H1 (cell line): ENCODE results near the gene ACAP3. TPM values are rescaled to one million over a fixed set of nuclear protein-coding genes. Genes with fewer than 3 reads are reported as not detected.

ENCODE experiments used
- CTCF ChIA-PET: fragments of 300-600 bp; sonication (Branson Sonifier 250); formaldehyde crosslinking; loops from one replicate; lab custom pipeline; 2021; ENCODE audit not compliant: partially characterized antibody; lab: Charles Lee
- POLR2A ChIA-PET: fragments of 300-600 bp; sonication (Branson Sonifier 250); formaldehyde crosslinking; loops from one replicate; lab custom pipeline; 2021; ENCODE audit warnings: inconsistent platforms; ENCODE audit not compliant: partially characterized antibody; lab: Charles Lee
- DNase-seq, 2 experiments: peaks; one replicate each; pipeline versions ENCODE4 v3.0.0 to v3.0.0-alpha.2; 2010 to 2022; ENCODE audit warnings: low spot score in 2 of 2, low read depth in 1 of 2, mixed read lengths in 1 of 2
- FAIRE-seq: peaks from 2 replicates; lab custom pipeline; 2011; peaks lifted over from hg19 to GRCh38; lab: Jason Lieb, UNC
- H2AFZ ChIP-seq: 2 replicates; pipeline ENCODE4 v1.8.1; 2012; ENCODE audit warnings: low read length, inconsistent platforms
- H2AK5ac ChIP-seq: 2 replicates; pipeline ENCODE4 v1.6.1; 2013; ENCODE audit warnings: low read depth, low read length
- H2BK120ac ChIP-seq: replicated peaks from 2 replicates; pipeline ENCODE3; 2013; ENCODE audit warnings: low read depth, low read length, inconsistent platforms
- H2BK12ac ChIP-seq: 2 replicates; pipeline ENCODE4 v1.6.1; 2013; ENCODE audit warnings: low read depth, low read length
- H2BK15ac ChIP-seq: 2 replicates; pipeline ENCODE4 v1.6.1; 2013; ENCODE audit warnings: low read length
- H2BK20ac ChIP-seq: 2 replicates; pipeline ENCODE4 v1.6.1; 2013; ENCODE audit warnings: low read length
- H2BK5ac ChIP-seq: 2 replicates; pipeline ENCODE4 v1.6.1; 2013; ENCODE audit warnings: low read depth, low read length
- H3K14ac ChIP-seq: 2 replicates; pipeline ENCODE4 v1.6.1; 2013; ENCODE audit warnings: inconsistent platforms; ENCODE audit not compliant: insufficient read length
- H3K18ac ChIP-seq: 2 replicates; pipeline ENCODE4 v1.6.1; 2013; ENCODE audit warnings: low read length; ENCODE audit errors: extremely low read depth
- H3K23ac ChIP-seq: 2 replicates; pipeline ENCODE4 v1.6.1; 2013; ENCODE audit warnings: inconsistent platforms; ENCODE audit not compliant: insufficient read length
- H3K23me2 ChIP-seq: 2 replicates; pipeline ENCODE4 v1.6.1; 2013; ENCODE audit warnings: low read depth, low read length
- H3K27ac ChIP-seq: 2 replicates; pipeline ENCODE4 v1.6.1; 2011; ENCODE audit warnings: low read depth, low read length, inconsistent platforms
- H3K27me3 ChIP-seq, 4 experiments: replicated peaks in 1 of 4; 1 replicate in 1 of 4; 2 replicates in 3 of 4; pipeline versions ENCODE4 v1.6.1 to v1.8.1; 2011 to 2013; ENCODE audit warnings: low read length in 3 of 4, mild to moderate bottlenecking in 3 of 4, inconsistent platforms in 2 of 4, mixed read lengths in 2 of 4, moderate library complexity in 1 of 4; ENCODE audit not compliant: control insufficient read depth in 3 of 4, insufficient read depth in 3 of 4; ENCODE audit errors: extremely low read depth in 1 of 4
- H3K36me3 ChIP-seq, 4 experiments: 2 replicates each; pipeline versions ENCODE4 v1.6.1 to v1.8.1; 2011 to 2013; ENCODE audit warnings: mild to moderate bottlenecking in 4 of 4, low read length in 3 of 4, moderate library complexity in 2 of 4, control low read depth in 1 of 4, inconsistent platforms in 1 of 4; ENCODE audit not compliant: insufficient read depth in 4 of 4, control insufficient read depth in 2 of 4
- H3K4ac ChIP-seq: replicated peaks from 2 replicates; pipeline ENCODE3; 2013; ENCODE audit warnings: low read length, low read depth, mixed read lengths, inconsistent platforms; ENCODE audit not compliant: insufficient read length
- H3K4me1 ChIP-seq, 4 experiments: replicated peaks in 1 of 4; 1 replicate in 1 of 4; 2 replicates in 3 of 4; pipeline versions ENCODE4 v1.6.1 to v1.8.1; 2011 to 2013; ENCODE audit warnings: low read length in 3 of 4, inconsistent platforms in 2 of 4, mixed read lengths in 1 of 4; ENCODE audit not compliant: insufficient read depth in 4 of 4, control insufficient read depth in 3 of 4
- H3K4me2 ChIP-seq, 2 experiments: 2 replicates each; pipeline versions ENCODE4 v1.6.1 to v1.8.1; 2011 to 2013; ENCODE audit warnings: low read depth in 2 of 2, low read length in 2 of 2, control low read depth in 1 of 2, inconsistent platforms in 1 of 2, mild to moderate bottlenecking in 1 of 2; ENCODE audit not compliant: insufficient read depth in 1 of 2
- H3K4me3 ChIP-seq, 4 experiments: fragments of 200-600, 300-600 bp in 1 of 4; sonication (generic), shearing (Covaris generic), sonication (Bioruptor Twin) in 1 of 4; 2 replicates each; pipeline versions ENCODE4 v1.5.1 to v1.8.1; 2011 to 2016; ENCODE audit warnings: low read length in 4 of 4, low read depth in 3 of 4, control low read depth in 2 of 4, inconsistent platforms in 2 of 4, mild to moderate bottlenecking in 2 of 4, mixed read lengths in 1 of 4, moderate library complexity in 1 of 4; ENCODE audit not compliant: insufficient read depth in 2 of 4; ENCODE audit errors: extremely low read depth in 1 of 4
- H3K56ac ChIP-seq: replicated peaks from 2 replicates; pipeline ENCODE3; 2013; ENCODE audit warnings: low read depth, mild to moderate bottlenecking, mixed read lengths, low read length, inconsistent platforms; ENCODE audit not compliant: insufficient read length
- H3K79me1 ChIP-seq: 2 replicates; pipeline ENCODE4 v1.6.1; 2013; ENCODE audit warnings: low read depth, low read length, control low read depth
- H3K79me2 ChIP-seq, 2 experiments: 2 replicates each; pipeline versions ENCODE4 v1.6.1 to v1.8.1; 2012 to 2013; ENCODE audit warnings: low read length in 2 of 2, mild to moderate bottlenecking in 2 of 2, inconsistent platforms in 1 of 2; ENCODE audit not compliant: insufficient read depth in 2 of 2, control insufficient read depth in 1 of 2
- H3K9ac ChIP-seq, 4 experiments: replicated peaks in 1 of 4; 1 replicate in 1 of 4; 2 replicates in 3 of 4; pipeline versions ENCODE4 v1.6.1 to v1.8.1; 2011 to 2013; ENCODE audit warnings: low read depth in 3 of 4, low read length in 3 of 4, control low read depth in 2 of 4, mild to moderate bottlenecking in 2 of 4, moderate library complexity in 2 of 4, inconsistent platforms in 1 of 4; ENCODE audit errors: extremely low read depth in 1 of 4
- H3K9me3 ChIP-seq, 2 experiments: 2 replicates each; pipeline versions ENCODE4 v1.6.1 to v1.8.1; 2012 to 2013; ENCODE audit warnings: mild to moderate bottlenecking in 2 of 2, moderate library complexity in 2 of 2, control low read depth in 1 of 2, inconsistent platforms in 1 of 2, low read depth in 1 of 2, low read length in 1 of 2, mixed read lengths in 1 of 2; ENCODE audit not compliant: insufficient read depth in 2 of 2
- H4K20me1 ChIP-seq, 2 experiments: replicated peaks in 1 of 2; 2 replicates each; pipeline versions ENCODE3 to v1.8.1; 2011 to 2013; ENCODE audit warnings: inconsistent platforms in 2 of 2, low read length in 2 of 2, mild to moderate bottlenecking in 1 of 2; ENCODE audit not compliant: insufficient read depth in 2 of 2, control insufficient read depth in 1 of 2
- H4K5ac ChIP-seq: 2 replicates; pipeline ENCODE4 v1.6.1; 2013; ENCODE audit warnings: low read length, low read depth, mixed read lengths, inconsistent platforms; ENCODE audit not compliant: insufficient read length
- H4K8ac ChIP-seq: 2 replicates; pipeline ENCODE4 v1.8.0; 2013; ENCODE audit warnings: mild to moderate bottlenecking, moderate library complexity, low read length, inconsistent platforms; ENCODE audit not compliant: insufficient read depth; ENCODE audit errors: extremely low read depth
- H4K91ac ChIP-seq: replicated peaks from 2 replicates; pipeline ENCODE3; 2013; ENCODE audit warnings: low read length, mixed read lengths, inconsistent platforms; ENCODE audit not compliant: insufficient read length
- BACH1 ChIP-seq: IDR thresholded peaks from 2 replicates; pipeline ENCODE4 v1.6.1; 2012; ENCODE audit warnings: low read length, improper control_type of control experiment
- KDM4A ChIP-seq: IDR thresholded peaks from one replicate; pipeline ENCODE4 v1.7.1; 2012; ENCODE audit warnings: low read depth, mild to moderate bottlenecking, moderate library complexity, low read length, inconsistent platforms; ENCODE audit not compliant: severe bottlenecking
- SP2 ChIP-seq: IDR thresholded peaks from 2 replicates; pipeline ENCODE4 v1.6.1; 2012; ENCODE audit warnings: mild to moderate bottlenecking, low read length, inconsistent platforms
- WGBS, 2 experiments: shearing (Covaris generic) in 1 of 2; methylation state at CpG; one replicate each; pipeline versions ENCODE4 v1.1.6 to v1.1.7; 2013 to 2015; ENCODE audit warnings: low lambda C conversion rate in 2 of 2, mixed read lengths in 2 of 2, inconsistent platforms in 1 of 2, low coverage in 1 of 2, missing lambda C conversion rate in 1 of 2; ENCODE audit not compliant: insufficient replicate concordance in 2 of 2, insufficient coverage in 1 of 2, insufficient read length in 1 of 2; ENCODE audit errors: extremely low coverage in 1 of 2, missing lambda C conversion rate in 1 of 2; 5-methylcytosine and 5-hydroxymethylcytosine counted together
- polyA plus RNA-seq, 7 experiments: library from polyadenylated mRNA; depleted of rRNA in 3 of 7; stranded (reverse) in 5 of 7; unstranded in 2 of 7; fragments of >200 nt in 5 of 7; fragments of 200-250 nt in 2 of 7; gene quantifications; 1 replicate in 5 of 7; 2 replicates in 1 of 7; 4 replicates in 1 of 7; pipeline versions ENCODE4 v1.2.1 to v1.2.3, GENCODE V29; 2011 to 2013; ENCODE audit warnings: missing spikeins in 2 of 7, mixed read lengths in 2 of 7
- total RNA-seq: library from RNA; stranded (reverse); fragmentation: NEBNext Ultra II Directional; extraction: Animal tissue kit (Norgen Biotek cat#: 25700); gene quantifications from 2 replicates; pipeline ENCODE4 v1.2.1, GENCODE V29; 2021

ACAP3 gene
- total and polyA plus RNA-seq, 2 of the 8 experiments (the other 6 are each of a cell fraction or from before 2014, with no cell fraction given): 14.8 to 28.3 TPM

DNA sequence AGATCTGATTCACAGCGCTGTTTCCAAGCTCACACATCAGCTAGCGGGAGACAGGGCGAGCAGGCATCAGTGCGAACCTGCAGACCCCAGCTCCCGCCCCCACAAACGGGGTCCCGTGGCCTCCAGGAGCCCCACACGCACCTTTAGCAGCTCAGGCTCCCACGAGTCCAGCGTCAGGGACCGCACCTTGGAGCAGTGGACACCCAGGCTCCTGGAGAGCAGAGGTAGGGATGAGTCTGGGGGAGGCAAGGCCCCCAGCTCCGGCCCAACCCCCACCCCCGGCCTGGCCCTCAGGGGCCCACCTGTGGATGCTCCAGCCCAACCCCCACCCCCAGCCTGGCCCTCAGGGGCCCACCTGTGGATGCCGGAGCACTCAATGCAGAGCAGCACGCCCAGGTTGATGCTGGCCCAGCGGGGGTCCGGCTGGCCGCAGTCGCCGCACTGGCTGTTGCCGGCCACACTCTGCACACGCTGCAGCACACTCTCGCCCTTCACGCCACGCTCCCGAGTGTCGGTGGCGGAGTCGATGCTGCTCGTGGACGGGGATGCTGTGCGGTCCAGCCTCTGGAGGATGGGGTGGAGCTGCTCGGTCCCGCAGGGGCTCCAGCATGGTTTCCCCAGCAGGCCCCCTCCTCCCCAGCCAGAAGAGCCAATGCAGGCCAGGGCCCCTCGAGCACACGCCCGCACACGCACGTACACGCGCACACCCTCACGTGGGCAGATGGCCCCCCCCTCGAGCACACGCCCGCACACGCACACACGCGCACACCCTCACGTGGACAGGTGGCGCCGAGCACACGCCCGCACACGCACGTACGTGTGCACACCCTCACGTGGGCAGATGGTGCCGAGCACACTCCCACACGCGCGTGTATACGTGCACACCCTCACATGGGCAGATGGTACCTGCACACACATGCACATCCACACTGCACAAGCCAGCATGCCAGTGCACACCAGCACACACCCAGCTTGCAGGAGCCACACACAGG is 11.4 kb downstream of the ACAP3 start:
- Histone ChIP-seq H3K27me3 (peaks cover 0 to 3% (median 0%) of the 10 kb centered on the region in 4 experiments; a peak in 1 of 7 replicates), H3K36me3 (peaks cover 0 to 7% (median 0%) of the 10 kb centered on the region in 4 experiments; a peak in 1 of 8 replicates), H3K27ac (no peak overlapping the region), H4K8ac (no peak overlapping the region), H2AFZ (no peak overlapping the region), H3K4ac (no peak overlapping the region), H2BK15ac (no peak overlapping the region), H3K14ac (no peak overlapping the region), H4K91ac (peak overlapping the region; percentile 65), H3K56ac (no peak overlapping the region), H4K5ac (no peak overlapping the region), H2BK5ac (peak overlapping the region; percentile 60; the same call in 1 of the 2 replicates), H3K4me2 (no peak overlapping the region), H3K9me3 (no peaks in the 10 kb centered on the region), H4K20me1 (peaks cover 6 to 14% of the 10 kb centered on the region in 2 experiments), H3K4me1 (peaks cover 0 to 12% (median 0%) of the 10 kb centered on the region in 4 experiments; a peak in 2 of 7 replicates), H2BK20ac (no peak overlapping the region), H3K9ac (no peak overlapping the region), H2BK12ac (no peak overlapping the region), H3K79me1 (no peaks in the 10 kb centered on the region), H2BK120ac (no peak overlapping the region), H2AK5ac (0 out of 2 replicates have a peak overlapping the region, but pooled peaks have one; percentile 53), H3K79me2 (no peaks in the 10 kb centered on the region), H3K4me3 (no peak overlapping the region), H3K23me2 (no peaks in the 10 kb centered on the region), H3K18ac (no peak overlapping the region), H3K23ac (no peak overlapping the region)
- no peak for FAIRE-seq
- ChIA-PET POLR2A (interaction anchor here (0.6 to 1.7 kb wide), 5 partner anchors 9 to 35 kb away, joined by 3 to 6 read pairs (median 4); partner anchors contain the start of gene TAS1R3), CTCF (interaction anchor here (0.8 to 1.1 kb wide), 3 partner anchors 9 to 64 kb away, joined by 3 to 5 read pairs (median 3); partner anchors contain the start of genes B3GALT6 and SDF4)
- WGBS, 2 experiments: 93% methylated on average over 50 of the region's 62 CpGs; no CpG with 5 or more reads in 1 of the 2 experiments
- DNase-seq: no peak
- TF ChIP-seq KDM4A (no peak), SP2 (no peak), BACH1 (no peak)
